ENCODE results near the gene XPR1.
A peak's percentile ranks its signal among the peaks of the same experiment; 100 is the strongest.

The XPR1 gene

DNA sequence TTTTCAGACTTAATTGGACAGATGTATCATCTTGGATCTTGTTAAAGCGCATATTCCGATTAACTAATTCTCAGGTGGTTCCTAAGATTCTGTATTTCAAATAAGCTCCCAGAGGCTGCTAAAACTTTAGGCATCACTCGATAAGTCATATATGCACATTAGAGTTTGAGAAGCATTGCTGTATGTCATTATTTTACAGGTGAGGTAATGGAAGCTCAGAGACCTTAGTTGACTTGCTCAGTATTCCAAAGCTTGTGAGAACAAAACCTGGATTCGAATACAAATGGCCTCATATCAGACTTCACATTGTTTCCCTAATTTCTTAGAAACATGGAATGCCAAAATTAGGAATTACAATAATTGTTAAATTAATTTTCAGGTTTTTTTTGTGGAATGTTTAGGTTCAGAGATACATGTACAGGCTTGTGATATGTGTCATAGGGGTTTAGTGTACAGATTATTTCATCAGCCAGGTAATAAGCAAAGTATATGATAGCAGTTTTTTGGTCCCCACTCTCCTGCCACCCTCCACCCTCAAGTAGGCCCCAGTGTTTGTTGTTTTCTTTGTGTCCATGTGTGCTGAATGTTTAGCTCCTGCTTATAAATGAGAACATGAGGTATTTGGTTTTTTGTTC lies 96.8 kb downstream of the XPR1 start:
- TF ChIP-seq CTCF (IDR thresholded peaks at IDR 0.05; ENCODE audit: low read depth, low read length) = no peak
- DNase-seq (ENCODE audit: low read depth in 2 of 2) = no peak
- H3K4me3 ChIP-seq (replicated peaks in 1 of 2; ENCODE audit: low read depth in 2 of 2, low read length in 2 of 2) = no peak overlapping the region

GRCh38 chr1:180731131-180731530 lies 99.3 kb downstream of the XPR1 start:
- no peak overlapping the region for H3K4me3 ChIP-seq (replicated peaks in 1 of 2; ENCODE audit: low read depth in 2 of 2, low read length in 2 of 2)
- no peak for DNase-seq (ENCODE audit: low read depth in 2 of 2)
- TF ChIP-seq CTCF (IDR thresholded peaks at IDR 0.05; ENCODE audit: low read depth, low read length) = no peak

GRCh38 chr1:180732866-180733265 lies 101.0 kb downstream of the XPR1 start:
- H3K4me3 ChIP-seq (replicated peaks in 1 of 2; ENCODE audit: low read depth in 2 of 2, low read length in 2 of 2) = no peak overlapping the region
- no peak for TF ChIP-seq CTCF (IDR thresholded peaks at IDR 0.05; ENCODE audit: low read depth, low read length)
- no peak for DNase-seq (ENCODE audit: low read depth in 2 of 2)

DNA sequence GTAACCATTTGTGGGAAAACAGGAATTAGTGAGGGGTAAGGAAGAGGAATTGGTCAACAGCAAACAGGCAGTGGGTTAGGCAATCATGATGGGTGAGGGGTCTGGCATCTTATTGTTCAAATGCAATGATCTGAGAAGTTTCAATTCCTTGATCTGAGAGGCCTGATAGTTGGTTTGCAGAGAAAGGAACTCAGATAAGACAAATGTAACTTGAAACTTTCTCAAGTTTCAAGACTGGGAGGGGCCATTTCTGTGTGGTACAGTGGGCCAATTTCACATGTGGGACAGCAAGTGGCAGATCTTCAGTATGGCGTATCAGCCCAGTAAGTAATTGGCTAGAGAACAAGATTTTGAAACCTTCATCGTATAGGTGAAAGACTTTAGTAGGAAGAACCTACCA lies 102.5 kb downstream of the XPR1 start:
- no peak for TF ChIP-seq CTCF (IDR thresholded peaks at IDR 0.05; ENCODE audit: low read depth, low read length)
- DNase-seq (ENCODE audit: low read depth in 2 of 2) = peak in 1 of 2 donors; percentile 2
- no peak overlapping the region for H3K4me3 ChIP-seq (replicated peaks in 1 of 2; ENCODE audit: low read depth in 2 of 2, low read length in 2 of 2)

DNA sequence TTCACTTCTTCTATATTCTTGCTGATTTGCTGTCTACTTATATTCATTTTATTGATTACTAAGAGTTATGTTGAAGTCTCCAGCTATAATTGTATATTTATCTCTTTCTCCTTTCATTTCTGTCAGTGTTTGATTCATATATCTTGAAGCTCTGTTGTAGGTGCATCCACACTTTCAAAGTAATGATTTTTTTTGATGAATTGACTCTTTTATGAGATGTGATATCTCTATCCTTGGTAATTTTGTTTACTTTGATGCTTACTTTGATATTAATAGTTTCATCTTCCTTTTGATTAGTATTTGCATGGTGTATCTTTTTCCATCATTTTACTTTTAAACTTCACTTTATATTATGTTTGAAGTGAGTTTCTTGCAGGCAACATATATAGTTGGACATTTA lies 110.8 kb downstream of the XPR1 start:
- no peak overlapping the region for H3K4me3 ChIP-seq (replicated peaks in 1 of 2; ENCODE audit: low read depth in 2 of 2, low read length in 2 of 2)
- no peak for TF ChIP-seq CTCF (IDR thresholded peaks at IDR 0.05; ENCODE audit: low read depth, low read length)
- no peak for DNase-seq (ENCODE audit: low read depth in 2 of 2)

DNA sequence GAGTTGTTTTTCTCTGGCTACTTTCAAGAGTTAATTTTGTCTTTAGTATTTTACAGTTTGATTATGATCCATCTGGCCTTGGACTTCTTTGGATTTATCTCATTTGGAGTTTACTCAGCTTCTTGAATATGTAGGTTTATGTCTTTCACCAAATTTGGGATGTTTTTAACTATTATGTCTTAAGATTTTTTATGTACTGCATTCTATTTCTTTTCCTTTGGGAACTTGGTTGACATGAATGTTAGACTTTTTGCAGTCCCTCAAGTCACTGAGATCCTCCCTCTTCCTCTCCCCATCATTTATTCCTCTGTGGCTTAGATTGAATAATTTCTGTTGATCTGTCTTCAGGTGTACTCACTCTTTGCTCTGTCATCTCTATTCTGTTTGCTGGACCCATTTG lies 112.0 kb downstream of the XPR1 start:
- no peak for DNase-seq (ENCODE audit: low read depth in 2 of 2)
- no peak overlapping the region for H3K4me3 ChIP-seq (replicated peaks in 1 of 2; ENCODE audit: low read depth in 2 of 2, low read length in 2 of 2)
- no peak for TF ChIP-seq CTCF (IDR thresholded peaks at IDR 0.05; ENCODE audit: low read depth, low read length)

DNA sequence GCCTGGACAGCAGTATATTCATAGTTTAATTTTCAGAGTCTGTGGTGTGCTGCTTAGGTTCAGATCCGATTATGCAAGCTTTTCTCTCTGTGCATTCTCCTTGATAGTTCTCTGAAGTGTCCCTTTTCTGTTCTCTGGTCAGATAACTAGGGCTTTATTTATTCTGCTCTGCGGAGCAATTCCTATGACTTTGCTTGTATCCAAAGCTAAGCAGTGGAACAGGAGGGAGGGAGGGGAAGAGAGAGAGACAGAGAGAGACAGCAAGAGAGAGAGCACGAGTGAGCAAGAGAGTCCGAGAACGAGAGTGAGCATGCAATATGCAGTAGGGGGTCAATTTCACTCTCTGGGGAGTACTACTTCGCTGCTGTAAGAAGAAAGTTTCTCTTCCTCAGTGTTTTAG lies 113.3 kb downstream of the XPR1 start:
- TF ChIP-seq CTCF (IDR thresholded peaks at IDR 0.05; ENCODE audit: low read depth, low read length) = no peak
- DNase-seq (ENCODE audit: low read depth in 2 of 2) = no peak
- H3K4me3 ChIP-seq (replicated peaks in 1 of 2; ENCODE audit: low read depth in 2 of 2, low read length in 2 of 2) = no peak overlapping the region

All from cardiac fibroblast (primary cell).